Measurements from ENCODE around the gene MRTFB.

- no peak for TF ChIP-seq CTCF (IDR thresholded peaks at IDR 0.05)
- no peak for TF ChIP-seq POLR2A (IDR thresholded peaks at IDR 0.05)
- no peak for TF ChIP-seq EP300 (IDR thresholded peaks at IDR 0.05)
Observed at GRCh38 chr16:14289692-14290340, 218.7 kb downstream of the MRTFB start.
